ENCODE results near the gene CDCA4.

DNA sequence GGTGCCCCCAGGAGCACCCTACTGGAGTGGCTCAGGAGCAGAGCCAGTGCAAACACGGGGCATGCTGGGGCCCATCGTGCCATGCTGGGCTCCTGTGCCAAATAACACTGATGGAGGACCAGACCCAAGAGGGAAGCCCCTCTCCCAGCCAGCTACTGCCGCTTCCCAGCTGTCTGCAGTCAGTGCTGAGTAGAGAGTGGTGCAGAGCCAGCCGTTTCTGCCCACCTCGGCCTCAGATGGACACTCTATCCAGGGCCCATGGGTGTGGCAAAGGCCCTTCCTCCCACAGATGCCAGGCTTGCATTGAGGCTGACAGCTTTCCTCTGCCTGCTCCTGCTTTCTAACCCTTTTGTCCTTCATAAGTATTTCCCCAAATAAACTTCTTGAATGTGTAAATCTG is 22.1 kb downstream of the CDCA4 start:
- TF ChIP-seq, protein P1, sequence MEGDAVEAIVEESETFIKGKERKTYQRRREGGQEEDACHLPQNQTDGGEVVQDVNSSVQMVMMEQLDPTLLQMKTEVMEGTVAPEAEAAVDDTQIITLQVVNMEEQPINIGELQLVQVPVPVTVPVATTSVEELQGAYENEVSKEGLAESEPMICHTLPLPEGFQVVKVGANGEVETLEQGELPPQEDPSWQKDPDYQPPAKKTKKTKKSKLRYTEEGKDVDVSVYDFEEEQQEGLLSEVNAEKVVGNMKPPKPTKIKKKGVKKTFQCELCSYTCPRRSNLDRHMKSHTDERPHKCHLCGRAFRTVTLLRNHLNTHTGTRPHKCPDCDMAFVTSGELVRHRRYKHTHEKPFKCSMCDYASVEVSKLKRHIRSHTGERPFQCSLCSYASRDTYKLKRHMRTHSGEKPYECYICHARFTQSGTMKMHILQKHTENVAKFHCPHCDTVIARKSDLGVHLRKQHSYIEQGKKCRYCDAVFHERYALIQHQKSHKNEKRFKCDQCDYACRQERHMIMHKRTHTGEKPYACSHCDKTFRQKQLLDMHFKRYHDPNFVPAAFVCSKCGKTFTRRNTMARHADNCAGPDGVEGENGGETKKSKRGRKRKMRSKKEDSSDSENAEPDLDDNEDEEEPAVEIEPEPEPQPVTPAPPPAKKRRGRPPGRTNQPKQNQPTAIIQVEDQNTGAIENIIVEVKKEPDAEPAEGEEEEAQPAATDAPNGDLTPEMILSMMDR (IDR thresholded peaks at IDR 0.05) = no peak
- TF ChIP-seq EP300 (IDR thresholded peaks at IDR 0.05) (no peak), POLR2AphosphoS5 (IDR thresholded peaks at IDR 0.05) (no peak)

Measured in esophagus muscularis mucosa (tissue), 4 donors.